ENCODE measurements around the gene HIC1.

HIC1 gene

DNA sequence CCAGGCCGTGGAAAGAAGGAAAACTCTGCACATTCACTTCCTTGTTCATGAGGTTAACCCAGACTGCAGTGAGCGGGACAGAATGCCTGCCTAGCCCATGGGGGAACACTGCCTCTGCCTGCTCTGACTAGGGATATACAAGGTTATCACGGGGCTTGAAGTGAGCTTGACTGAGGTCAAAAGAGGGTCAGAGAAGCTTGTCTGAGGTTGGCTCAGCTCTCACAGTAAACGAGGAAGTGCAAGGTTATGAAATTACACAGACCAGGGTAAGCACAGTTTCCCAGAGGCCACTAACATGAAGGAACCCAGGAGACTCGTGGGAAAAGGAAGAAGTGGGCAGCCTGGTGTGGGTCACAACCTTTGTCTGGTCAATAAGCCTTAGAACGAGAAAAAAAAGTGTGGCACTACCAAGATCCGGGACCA is 28.7 kb downstream of the HIC1 start:
- Histone ChIP-seq H3K9me3 (ENCODE audit: control insufficient read depth in 2 of 2, low read length in 2 of 2) (no peaks in the 10 kb centered on the region), H3K4me1 (ENCODE audit: control insufficient read depth, insufficient read depth, low read length) (peaks cover 64% of the 10 kb centered on the region), H3K4me3 (ENCODE audit: low read length in 2 of 2) (no peak overlapping the region), H3K9ac (ENCODE audit: low read length in 2 of 2) (peak overlapping the region in 1 of 2 donors; percentile 42), H3K27me3 (ENCODE audit: control insufficient read depth in 1 of 2, insufficient read depth in 2 of 2, low read length in 2 of 2) (no peaks in the 10 kb centered on the region), H3K27ac (ENCODE audit: low read length) (peak overlapping the region; percentile 69), H3K36me3 (ENCODE audit: control insufficient read depth in 2 of 2, insufficient read depth in 2 of 2, low read length in 2 of 2) (peaks cover 18 to 31% of the 10 kb centered on the region in 2 donors)

- H3K4me1 ChIP-seq (ENCODE audit: control insufficient read depth, insufficient read depth, low read length): peaks cover 70% of the 10 kb centered on the region
Observed at GRCh38 chr17:2084036-2084765, 29.3 kb downstream of the HIC1 start.

GRCh38 chr17:2084766-2085647 is 30.1 kb downstream of the HIC1 start:
- Histone ChIP-seq H3K27me3 (ENCODE audit: control insufficient read depth in 1 of 2, insufficient read depth in 2 of 2, low read length in 2 of 2) (no peaks in the 10 kb centered on the region), H3K4me1 (ENCODE audit: control insufficient read depth, insufficient read depth, low read length) (peaks cover 71% of the 10 kb centered on the region), H3K9me3 (ENCODE audit: control insufficient read depth in 2 of 2, low read length in 2 of 2) (no peaks in the 10 kb centered on the region), H3K36me3 (ENCODE audit: control insufficient read depth in 2 of 2, insufficient read depth in 2 of 2, low read length in 2 of 2) (peaks cover 16 to 26% of the 10 kb centered on the region in 2 donors), H3K4me3 (ENCODE audit: low read length in 2 of 2) (no peak overlapping the region), H3K9ac (ENCODE audit: low read length in 2 of 2) (no peak overlapping the region), H3K27ac (ENCODE audit: low read length) (peak overlapping the region; percentile 69)

More at GRCh38 chr17:2084036-2084765, 29.3 kb downstream of the HIC1 start:
- Histone ChIP-seq H3K27me3 (ENCODE audit: control insufficient read depth in 1 of 2, insufficient read depth in 2 of 2, low read length in 2 of 2) (no peaks in the 10 kb centered on the region), H3K9me3 (ENCODE audit: control insufficient read depth in 2 of 2, low read length in 2 of 2) (no peaks in the 10 kb centered on the region), H3K36me3 (ENCODE audit: control insufficient read depth in 2 of 2, insufficient read depth in 2 of 2, low read length in 2 of 2) (peaks cover 16 to 28% of the 10 kb centered on the region in 2 donors), H3K4me3 (ENCODE audit: low read length in 2 of 2) (no peak overlapping the region), H3K27ac (ENCODE audit: low read length) (peak overlapping the region; percentile 69), H3K9ac (ENCODE audit: low read length in 2 of 2) (peak overlapping the region in 1 of 2 donors; percentile 42)

GRCh38 chr17:2085648-2085949 is 30.7 kb downstream of the HIC1 start:
- peak overlapping the region; percentile 69 for H3K27ac ChIP-seq (ENCODE audit: low read length)
- no peak overlapping the region for H3K9ac ChIP-seq (ENCODE audit: low read length in 2 of 2)

GRCh38 chr17:2086306-2086705 is 31.4 kb downstream of the HIC1 start:
- Histone ChIP-seq H3K4me1 (ENCODE audit: control insufficient read depth, insufficient read depth, low read length) (peaks cover 74% of the 10 kb centered on the region), H3K9ac (ENCODE audit: low read length in 2 of 2) (no peak overlapping the region), H3K27ac (ENCODE audit: low read length) (peak overlapping the region; percentile 69), H3K36me3 (ENCODE audit: control insufficient read depth in 2 of 2, insufficient read depth in 2 of 2, low read length in 2 of 2) (peaks cover 11 to 20% of the 10 kb centered on the region in 2 donors), H3K4me3 (ENCODE audit: low read length in 2 of 2) (no peak overlapping the region), H3K9me3 (ENCODE audit: control insufficient read depth in 2 of 2, low read length in 2 of 2) (no peaks in the 10 kb centered on the region), H3K27me3 (ENCODE audit: control insufficient read depth in 1 of 2, insufficient read depth in 2 of 2, low read length in 2 of 2) (no peaks in the 10 kb centered on the region)

More at GRCh38 chr17:2085648-2085949, 30.7 kb downstream of the HIC1 start:
- Histone ChIP-seq H3K36me3 (ENCODE audit: control insufficient read depth in 2 of 2, insufficient read depth in 2 of 2, low read length in 2 of 2) (peaks cover 16 to 26% of the 10 kb centered on the region in 2 donors), H3K9me3 (ENCODE audit: control insufficient read depth in 2 of 2, low read length in 2 of 2) (no peaks in the 10 kb centered on the region), H3K4me3 (ENCODE audit: low read length in 2 of 2) (no peak overlapping the region), H3K4me1 (ENCODE audit: control insufficient read depth, insufficient read depth, low read length) (peaks cover 75% of the 10 kb centered on the region), H3K27me3 (ENCODE audit: control insufficient read depth in 1 of 2, insufficient read depth in 2 of 2, low read length in 2 of 2) (no peaks in the 10 kb centered on the region)

- Histone ChIP-seq H3K4me3 (ENCODE audit: low read length in 2 of 2) (no peak overlapping the region), H3K9ac (ENCODE audit: low read length in 2 of 2) (no peak overlapping the region), H3K4me1 (ENCODE audit: control insufficient read depth, insufficient read depth, low read length) (peaks cover 63% of the 10 kb centered on the region)
Observed at GRCh38 chr17:2087597-2088211, 32.8 kb downstream of the HIC1 start.

DNA sequence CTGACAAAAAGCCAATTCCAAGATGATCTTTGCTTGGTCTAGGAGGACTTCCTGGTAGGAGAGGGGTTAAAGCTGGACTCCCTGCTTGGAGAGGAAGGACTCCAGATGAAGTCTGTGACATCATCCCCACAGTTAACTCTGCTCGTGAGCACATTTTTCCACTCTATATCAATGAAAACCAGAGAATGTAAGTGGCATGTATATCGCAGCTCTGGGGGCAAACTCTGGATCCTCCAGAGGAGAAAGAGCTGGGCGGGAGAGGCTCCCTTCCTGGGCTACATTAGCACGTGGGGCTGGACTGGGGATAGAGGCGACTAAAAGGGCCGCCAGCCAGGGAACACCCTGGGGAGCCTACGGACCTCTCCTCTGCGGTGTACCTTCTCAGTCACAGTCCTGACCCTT is 34.1 kb downstream of the HIC1 start:
- H3K36me3 ChIP-seq (ENCODE audit: control insufficient read depth in 2 of 2, insufficient read depth in 2 of 2, low read length in 2 of 2): peaks cover 4 to 17% of the 10 kb centered on the region in 2 donors
- peak overlapping the region; percentile 32 to 62 for H3K4me3 ChIP-seq (ENCODE audit: low read length in 2 of 2)
- peak overlapping the region; percentile 67 for H3K27ac ChIP-seq (ENCODE audit: low read length)
- no peaks in the 10 kb centered on the region for H3K9me3 ChIP-seq (ENCODE audit: control insufficient read depth in 2 of 2, low read length in 2 of 2)
- H3K4me1 ChIP-seq (ENCODE audit: control insufficient read depth, insufficient read depth, low read length): peaks cover 51% of the 10 kb centered on the region
- H3K27me3 ChIP-seq (ENCODE audit: control insufficient read depth in 1 of 2, insufficient read depth in 2 of 2, low read length in 2 of 2): no peaks in the 10 kb centered on the region
- peak overlapping the region in 1 of 2 donors; percentile 30 for H3K9ac ChIP-seq (ENCODE audit: low read length in 2 of 2)

More at GRCh38 chr17:2087597-2088211, 32.8 kb downstream of the HIC1 start:
- Histone ChIP-seq H3K9me3 (ENCODE audit: control insufficient read depth in 2 of 2, low read length in 2 of 2) (no peaks in the 10 kb centered on the region), H3K36me3 (ENCODE audit: control insufficient read depth in 2 of 2, insufficient read depth in 2 of 2, low read length in 2 of 2) (peaks cover 4 to 20% of the 10 kb centered on the region in 2 donors), H3K27ac (ENCODE audit: low read length) (peak overlapping the region; percentile 31), H3K27me3 (ENCODE audit: control insufficient read depth in 1 of 2, insufficient read depth in 2 of 2, low read length in 2 of 2) (no peaks in the 10 kb centered on the region)

DNA sequence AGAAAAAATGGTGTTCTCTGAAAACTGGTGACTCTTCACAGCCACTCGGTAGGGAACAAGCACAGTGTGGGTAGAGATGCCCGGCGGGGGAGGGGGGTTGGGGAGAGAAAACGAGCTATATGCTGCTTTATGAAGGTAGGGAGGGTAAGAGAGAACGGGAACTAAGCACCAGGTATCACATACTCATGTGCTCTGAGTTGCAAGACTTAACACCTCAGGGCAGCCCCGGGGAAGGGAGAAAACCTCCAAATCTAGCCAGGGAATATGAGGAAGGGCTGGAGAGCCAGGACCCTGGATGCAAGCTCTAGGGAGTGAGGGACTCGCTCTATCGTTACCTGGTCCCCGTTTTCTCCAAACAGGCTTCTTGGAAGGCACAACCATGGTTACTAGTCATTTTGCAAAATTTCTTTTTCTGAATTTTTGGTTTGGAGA is 35.3 kb downstream of the HIC1 start:
- Histone ChIP-seq H3K4me1 (ENCODE audit: control insufficient read depth, insufficient read depth, low read length) (peaks cover 41% of the 10 kb centered on the region), H3K4me3 (ENCODE audit: low read length in 2 of 2) (peak overlapping the region in 1 of 2 donors; percentile 62), H3K27ac (ENCODE audit: low read length) (peak overlapping the region; percentile 67), H3K9ac (ENCODE audit: low read length in 2 of 2) (no peak overlapping the region), H3K36me3 (ENCODE audit: control insufficient read depth in 2 of 2, insufficient read depth in 2 of 2, low read length in 2 of 2) (peaks cover 2 to 14% of the 10 kb centered on the region in 2 donors), H3K9me3 (ENCODE audit: control insufficient read depth in 2 of 2, low read length in 2 of 2) (no peaks in the 10 kb centered on the region), H3K27me3 (ENCODE audit: control insufficient read depth in 1 of 2, insufficient read depth in 2 of 2, low read length in 2 of 2) (no peaks in the 10 kb centered on the region)

GRCh38 chr17:2090804-2091534 is 36.1 kb downstream of the HIC1 start:
- H3K4me1 ChIP-seq (ENCODE audit: control insufficient read depth, insufficient read depth, low read length): peaks cover 37% of the 10 kb centered on the region
- no peaks in the 10 kb centered on the region for H3K9me3 ChIP-seq (ENCODE audit: control insufficient read depth in 2 of 2, low read length in 2 of 2)
- peaks cover 0 to 10% of the 10 kb centered on the region in 2 donors for H3K36me3 ChIP-seq (ENCODE audit: control insufficient read depth in 2 of 2, insufficient read depth in 2 of 2, low read length in 2 of 2)
- no peak overlapping the region for H3K27ac ChIP-seq (ENCODE audit: low read length)
- H3K27me3 ChIP-seq (ENCODE audit: control insufficient read depth in 1 of 2, insufficient read depth in 2 of 2, low read length in 2 of 2): no peaks in the 10 kb centered on the region
- no peak overlapping the region for H3K4me3 ChIP-seq (ENCODE audit: low read length in 2 of 2)
- H3K9ac ChIP-seq (ENCODE audit: low read length in 2 of 2): no peak overlapping the region

- no peaks in the 10 kb centered on the region for H3K27me3 ChIP-seq (ENCODE audit: control insufficient read depth in 1 of 2, insufficient read depth in 2 of 2, low read length in 2 of 2)
- no peak overlapping the region for H3K27ac ChIP-seq (ENCODE audit: low read length)
- H3K9ac ChIP-seq (ENCODE audit: low read length in 2 of 2): no peak overlapping the region
- H3K9me3 ChIP-seq (ENCODE audit: control insufficient read depth in 2 of 2, low read length in 2 of 2): no peaks in the 10 kb centered on the region
- peaks cover 29% of the 10 kb centered on the region for H3K4me1 ChIP-seq (ENCODE audit: control insufficient read depth, insufficient read depth, low read length)
- H3K4me3 ChIP-seq (ENCODE audit: low read length in 2 of 2): no peak overlapping the region
- H3K36me3 ChIP-seq (ENCODE audit: control insufficient read depth in 2 of 2, insufficient read depth in 2 of 2, low read length in 2 of 2): peaks cover 0 to 10% of the 10 kb centered on the region in 2 donors
Observed at GRCh38 chr17:2092253-2092652, 37.4 kb downstream of the HIC1 start.
